ENCODE measurements around the gene ZFYVE28. TPM values are rescaled to one million over a fixed set of nuclear protein-coding genes. Genes with fewer than 3 reads are reported as not detected.

ZFYVE28 gene
- total RNA-seq, 2 donors from 2014 or later: 5.7 to 16.8 TPM

DNA sequence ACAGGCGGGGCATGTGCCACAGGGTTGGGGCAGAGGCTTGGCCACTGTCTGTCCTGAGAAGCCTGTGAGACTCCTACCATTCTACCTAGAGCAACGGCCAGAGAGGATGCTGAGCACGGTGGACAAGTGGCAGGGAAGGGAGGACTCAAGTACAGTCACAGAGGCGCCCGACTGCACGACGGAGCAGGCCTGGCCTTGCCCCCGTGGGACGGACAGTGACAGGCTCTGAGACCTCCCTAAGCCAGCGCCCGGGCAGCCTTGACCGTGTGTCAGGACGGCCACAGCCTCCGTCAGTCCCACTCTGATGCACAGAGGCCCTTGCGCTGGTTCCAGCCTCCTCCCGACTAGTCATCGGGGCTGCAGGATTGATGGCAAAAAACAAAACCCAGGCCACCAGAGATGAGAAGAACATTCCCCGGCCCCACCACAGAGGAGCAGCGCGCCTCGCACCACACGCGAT is 119.9 kb downstream of the ZFYVE28 start:
- no peak for TF ChIP-seq POLR2A (IDR thresholded peaks at IDR 0.05)
- peaks cover 0 to 5% (median 0%) of the 10 kb centered on the region in 3 donors for H3K9me3 ChIP-seq
- no peak for ATAC-seq
- no peaks in the 10 kb centered on the region for H3K27me3 ChIP-seq
- H3K4me3 ChIP-seq: no peak overlapping the region
- no peak for DNase-seq
- H3K4me1 ChIP-seq: peaks cover 6% of the 10 kb centered on the region
- 81 to 90% methylated on average over 18 to 23 of the region's 23 CpGs for WGBS, 2 donors
- no peaks in the 10 kb centered on the region for H3K36me3 ChIP-seq (replicated peaks in 1 of 2; ENCODE audit: insufficient read depth in 1 of 2, low read depth in 2 of 2)
- H3K27ac ChIP-seq: no peak overlapping the region
- intact Hi-C loops (cut with DNase I): no loop called here

DNA sequence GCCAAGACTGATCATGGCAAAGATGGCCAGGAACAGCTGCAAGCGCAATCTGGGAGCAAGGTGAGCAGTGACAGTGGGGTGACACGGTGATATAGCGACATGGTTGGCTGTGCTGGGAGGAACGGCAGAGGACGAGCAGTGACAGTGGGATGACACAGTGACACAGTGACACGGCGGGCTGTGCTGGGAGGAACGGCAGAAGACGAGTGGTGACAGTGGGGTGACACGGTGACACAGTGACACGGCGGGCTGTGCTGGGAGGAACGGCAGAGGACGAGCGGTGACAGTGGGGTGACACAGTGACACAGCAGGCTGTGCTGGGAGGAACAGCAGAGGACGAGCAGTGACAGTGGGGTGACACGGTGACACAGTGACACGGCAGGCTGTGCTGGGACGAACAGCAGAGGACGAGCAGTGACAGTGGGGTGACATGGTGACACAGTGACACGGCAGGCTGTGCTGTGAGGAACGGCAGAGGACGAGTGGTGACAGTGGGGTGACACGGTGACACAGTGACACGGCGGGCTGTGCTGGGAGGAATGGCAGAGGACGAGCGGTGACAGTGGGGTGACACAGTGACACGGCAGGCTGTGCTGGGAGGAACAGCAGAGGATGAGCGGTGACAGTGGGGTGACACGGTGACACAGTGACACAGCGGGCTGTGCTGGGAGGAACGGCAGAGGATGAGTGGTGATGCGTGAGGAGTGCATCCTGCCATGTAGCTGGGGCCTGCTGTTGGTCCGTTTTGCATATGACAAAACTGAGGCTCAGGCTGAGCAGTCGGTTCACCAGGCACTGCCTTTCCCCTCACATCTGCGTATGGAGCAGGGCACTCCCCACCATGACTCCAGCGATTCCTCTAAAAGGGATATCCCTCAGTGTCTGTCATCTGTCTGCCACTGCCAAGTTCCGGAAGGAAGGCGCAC is 120.6 kb downstream of the ZFYVE28 start:
- no peak for DNase-seq
- TF ChIP-seq, protein P1, sequence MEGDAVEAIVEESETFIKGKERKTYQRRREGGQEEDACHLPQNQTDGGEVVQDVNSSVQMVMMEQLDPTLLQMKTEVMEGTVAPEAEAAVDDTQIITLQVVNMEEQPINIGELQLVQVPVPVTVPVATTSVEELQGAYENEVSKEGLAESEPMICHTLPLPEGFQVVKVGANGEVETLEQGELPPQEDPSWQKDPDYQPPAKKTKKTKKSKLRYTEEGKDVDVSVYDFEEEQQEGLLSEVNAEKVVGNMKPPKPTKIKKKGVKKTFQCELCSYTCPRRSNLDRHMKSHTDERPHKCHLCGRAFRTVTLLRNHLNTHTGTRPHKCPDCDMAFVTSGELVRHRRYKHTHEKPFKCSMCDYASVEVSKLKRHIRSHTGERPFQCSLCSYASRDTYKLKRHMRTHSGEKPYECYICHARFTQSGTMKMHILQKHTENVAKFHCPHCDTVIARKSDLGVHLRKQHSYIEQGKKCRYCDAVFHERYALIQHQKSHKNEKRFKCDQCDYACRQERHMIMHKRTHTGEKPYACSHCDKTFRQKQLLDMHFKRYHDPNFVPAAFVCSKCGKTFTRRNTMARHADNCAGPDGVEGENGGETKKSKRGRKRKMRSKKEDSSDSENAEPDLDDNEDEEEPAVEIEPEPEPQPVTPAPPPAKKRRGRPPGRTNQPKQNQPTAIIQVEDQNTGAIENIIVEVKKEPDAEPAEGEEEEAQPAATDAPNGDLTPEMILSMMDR (IDR thresholded peaks at IDR 0.05): no peak
- no peak for TF ChIP-seq POLR2A (IDR thresholded peaks at IDR 0.05)
- Histone ChIP-seq H3K27ac (no peak overlapping the region), H3K27me3 (no peaks in the 10 kb centered on the region), H3K36me3 (replicated peaks in 1 of 2; ENCODE audit: insufficient read depth in 1 of 2, low read depth in 2 of 2) (no peaks in the 10 kb centered on the region), H3K4me3 (no peak overlapping the region), H3K9me3 (peaks cover 0 to 5% (median 0%) of the 10 kb centered on the region in 3 donors), H3K4me1 (peaks cover 6% of the 10 kb centered on the region)
- intact Hi-C loops (cut with DNase I): no loop called here
- ATAC-seq: no peak
- WGBS, 2 donors: 89 to 91% methylated on average over 40 of the region's 40 CpGs

DNA sequence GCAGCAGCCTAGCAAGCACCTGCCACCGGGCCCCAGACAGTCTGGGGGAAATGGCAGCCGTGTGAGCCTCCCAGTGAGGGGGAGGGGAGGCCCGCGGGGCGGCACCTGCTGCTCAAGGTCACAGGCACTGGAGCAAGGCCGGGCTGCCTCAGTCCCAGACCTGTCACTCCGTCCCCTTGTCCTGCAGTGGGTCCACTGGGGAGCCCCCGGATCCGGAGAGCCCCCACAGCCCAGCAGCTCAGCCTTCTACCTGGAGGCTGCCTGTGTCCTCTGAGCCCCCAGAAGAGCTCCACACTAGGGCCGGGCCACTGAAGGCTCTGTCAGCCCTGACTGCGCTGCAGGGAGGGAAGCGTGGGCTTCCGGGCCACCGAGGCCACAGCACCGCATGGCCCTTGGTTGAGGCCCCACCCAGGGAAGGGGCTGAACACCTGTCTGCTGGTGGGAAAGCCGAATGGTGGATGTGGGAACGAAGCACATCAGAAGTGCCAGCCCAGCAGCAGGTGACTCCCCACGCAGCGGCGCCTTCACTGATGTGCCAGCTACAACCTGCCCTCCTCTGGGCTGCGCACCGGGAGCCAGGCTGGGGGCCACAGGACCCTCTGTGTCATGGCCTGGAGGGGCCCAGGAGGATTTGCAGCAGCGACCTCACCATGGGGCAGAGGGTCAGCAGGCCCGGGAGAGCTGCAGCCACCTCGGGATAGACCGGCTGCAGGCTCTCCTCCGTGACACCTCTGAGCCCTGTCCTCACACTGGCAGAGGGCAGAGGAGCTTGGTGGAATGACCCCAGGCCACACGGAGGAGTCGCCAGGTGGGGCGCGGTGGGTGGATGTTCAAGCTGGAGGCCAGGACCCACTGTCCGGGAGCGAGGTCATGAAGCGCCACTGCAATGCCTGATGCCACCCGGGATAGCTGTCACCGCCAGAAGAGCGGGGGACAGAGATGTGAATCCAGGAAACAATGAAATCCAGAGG is 121.5 kb downstream of the ZFYVE28 start:
- no peak for ATAC-seq
- intact Hi-C loops (cut with DNase I): no loop called here

DNA sequence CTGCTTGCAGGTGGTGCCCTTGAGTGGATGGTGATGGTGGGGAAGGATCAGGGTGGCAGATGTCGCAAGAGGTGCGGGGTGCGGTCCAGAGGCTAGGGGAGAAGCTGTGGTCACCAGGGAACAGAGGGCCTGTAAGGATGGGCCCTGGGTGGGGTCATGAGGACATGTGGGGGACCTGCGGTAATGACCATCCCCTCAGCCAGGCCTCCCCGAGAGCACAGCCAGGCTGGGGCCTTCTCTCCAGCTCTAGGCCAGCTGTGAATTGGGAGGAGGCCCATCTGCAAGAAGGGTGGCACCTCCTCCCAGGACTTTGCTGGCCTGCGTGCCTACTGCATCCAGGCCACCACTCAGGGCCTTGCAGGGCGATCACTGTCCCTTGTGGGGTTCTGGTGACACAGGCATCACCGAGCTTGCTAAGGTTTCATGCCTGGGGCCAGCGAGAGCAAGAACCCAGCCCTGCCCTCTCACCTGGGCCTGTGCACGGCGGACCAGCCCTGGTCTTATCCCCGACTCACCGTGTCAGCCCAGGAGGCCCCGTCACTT is 122.5 kb downstream of the ZFYVE28 start:
- Histone ChIP-seq H3K27ac (no peak overlapping the region), H3K4me1 (peaks cover 6% of the 10 kb centered on the region), H3K4me3 (no peak overlapping the region), H3K9me3 (no peaks in the 10 kb centered on the region), H3K36me3 (replicated peaks in 1 of 2; ENCODE audit: insufficient read depth in 1 of 2, low read depth in 2 of 2) (no peaks in the 10 kb centered on the region), H3K27me3 (no peaks in the 10 kb centered on the region)
- no peak for TF ChIP-seq POLR2A (IDR thresholded peaks at IDR 0.05)
- TF ChIP-seq, protein P1 (IDR thresholded peaks at IDR 0.05): no peak
- 92 to 93% methylated on average over 14 of the region's 14 CpGs for WGBS, 2 donors
- no peak for ATAC-seq
- DNase-seq: no peak
- intact Hi-C loops (cut with DNase I): no loop called here

More for the DNA sequence above, 121.5 kb downstream of the ZFYVE28 start:
- H3K4me1 ChIP-seq: peaks cover 6% of the 10 kb centered on the region
- no peak overlapping the region for H3K4me3 ChIP-seq
- H3K27me3 ChIP-seq: no peaks in the 10 kb centered on the region
- H3K36me3 ChIP-seq (replicated peaks in 1 of 2; ENCODE audit: insufficient read depth in 1 of 2, low read depth in 2 of 2): no peaks in the 10 kb centered on the region
- DNase-seq: peak in 1 of 4 donors; percentile 30
- WGBS, 2 donors: 75 to 92% methylated on average over 21 to 37 of the region's 37 CpGs
- H3K9me3 ChIP-seq: no peaks in the 10 kb centered on the region
- H3K27ac ChIP-seq: no peak overlapping the region
- TF ChIP-seq, protein P1 (IDR thresholded peaks at IDR 0.05): no peak
- no peak for TF ChIP-seq POLR2A (IDR thresholded peaks at IDR 0.05)

All from body of pancreas (tissue), 4 donors.